ENCODE measurements around the gene DHRS7C. TPM values are rescaled to one million over a fixed set of nuclear protein-coding genes. Genes with fewer than 3 reads are reported as not detected.

DHRS7C gene
- polyA plus RNA-seq, 1 donor (not counting 4 experiments of a cell fraction or from before 2014, with no cell fraction given): not detected

GRCh38 chr17:9726291-9726690 lies 65.1 kb downstream of the DHRS7C start:
- FAIRE-seq (no peak), DNase-seq (ENCODE audit: low read depth, low spot score) (no peak)
- Histone ChIP-seq H3K4me3 (ENCODE audit: control insufficient read depth in 2 of 3, extremely low read depth in 1 of 3, insufficient read depth in 2 of 3, low read depth in 1 of 3, low read length in 3 of 3) (no peak overlapping the region), H3K79me2 (ENCODE audit: control insufficient read depth, insufficient read depth, low read length) (no peaks in the 10 kb centered on the region), H4K20me1 (ENCODE audit: control insufficient read depth, extremely low read depth, insufficient read depth, low read length) (no peaks in the 10 kb centered on the region), H3K9ac (ENCODE audit: control insufficient read depth, extremely low read depth, insufficient read depth, low read length) (no peak overlapping the region), H3K9me1 (ENCODE audit: control insufficient read depth, extremely low read depth, insufficient read depth, low read length) (no peaks in the 10 kb centered on the region), H3K36me3 (ENCODE audit: control insufficient read depth in 2 of 2, extremely low read depth in 1 of 2, insufficient read depth in 2 of 2, low read length in 2 of 2) (peaks cover 6 to 14% of the 10 kb centered on the region in 2 experiments), H3K4me2 (ENCODE audit: control insufficient read depth, extremely low read depth, insufficient read depth, low read depth, low read length) (no peak overlapping the region), H3K27me3 (ENCODE audit: control insufficient read depth, extremely low read depth, insufficient read depth, low read length) (no peaks in the 10 kb centered on the region), H3K27ac (ENCODE audit: control insufficient read depth, insufficient read depth, low read length) (no peak overlapping the region), H2AFZ (ENCODE audit: control insufficient read depth, low read length) (no peak overlapping the region), H3K9me3 (ENCODE audit: control insufficient read depth, low read depth, low read length) (no peaks in the 10 kb centered on the region), H3K4me1 (ENCODE audit: control insufficient read depth, extremely low read depth, insufficient read depth, low read length) (peaks cover 5% of the 10 kb centered on the region)
- no peak for TF ChIP-seq CTCF (optimal IDR thresholded peaks at IDR 0.05 in 1 of 3, IDR thresholded peaks at IDR 0.05 in 1 of 3, conservative IDR thresholded peaks at IDR 0.05 in 1 of 3; ENCODE audit: extremely low read depth in 1 of 3, insufficient read depth in 2 of 3, low read length in 3 of 3)
- no peak for TF ChIP-seq EZH2 (IDR thresholded peaks at IDR 0.05; ENCODE audit: low read length)
- dilution Hi-C loops (cut with MboI; ENCODE audit: extremely low pct_ligation_motif_present, low sequenced_read_pairs): no loop called here

- no peak overlapping the region for H3K4me2 ChIP-seq (ENCODE audit: control insufficient read depth, extremely low read depth, insufficient read depth, low read depth, low read length)
- no peak overlapping the region for H2AFZ ChIP-seq (ENCODE audit: control insufficient read depth, low read length)
- DNase-seq (ENCODE audit: low read depth, low spot score): no peak
- no peak for TF ChIP-seq EZH2 (IDR thresholded peaks at IDR 0.05; ENCODE audit: low read length)
- no peak for TF ChIP-seq CTCF (optimal IDR thresholded peaks at IDR 0.05 in 1 of 3, IDR thresholded peaks at IDR 0.05 in 1 of 3, conservative IDR thresholded peaks at IDR 0.05 in 1 of 3; ENCODE audit: extremely low read depth in 1 of 3, insufficient read depth in 2 of 3, low read length in 3 of 3)
- no peaks in the 10 kb centered on the region for H3K9me1 ChIP-seq (ENCODE audit: control insufficient read depth, extremely low read depth, insufficient read depth, low read length)
- no peak for FAIRE-seq
- peaks cover 5% of the 10 kb centered on the region for H3K4me1 ChIP-seq (ENCODE audit: control insufficient read depth, extremely low read depth, insufficient read depth, low read length)
- no peak overlapping the region for H3K9ac ChIP-seq (ENCODE audit: control insufficient read depth, extremely low read depth, insufficient read depth, low read length)
- H3K27ac ChIP-seq (ENCODE audit: control insufficient read depth, insufficient read depth, low read length): no peak overlapping the region
- no peaks in the 10 kb centered on the region for H3K9me3 ChIP-seq (ENCODE audit: control insufficient read depth, low read depth, low read length)
- H3K27me3 ChIP-seq (ENCODE audit: control insufficient read depth, extremely low read depth, insufficient read depth, low read length): no peaks in the 10 kb centered on the region
- no peak overlapping the region for H3K4me3 ChIP-seq (ENCODE audit: control insufficient read depth in 2 of 3, extremely low read depth in 1 of 3, insufficient read depth in 2 of 3, low read depth in 1 of 3, low read length in 3 of 3)
- peaks cover 6 to 13% of the 10 kb centered on the region in 2 experiments for H3K36me3 ChIP-seq (ENCODE audit: control insufficient read depth in 2 of 2, extremely low read depth in 1 of 2, insufficient read depth in 2 of 2, low read length in 2 of 2)
- dilution Hi-C loops (cut with MboI; ENCODE audit: extremely low pct_ligation_motif_present, low sequenced_read_pairs): no loop called here
- H3K79me2 ChIP-seq (ENCODE audit: control insufficient read depth, insufficient read depth, low read length): no peaks in the 10 kb centered on the region
- H4K20me1 ChIP-seq (ENCODE audit: control insufficient read depth, extremely low read depth, insufficient read depth, low read length): no peaks in the 10 kb centered on the region
These were observed 65.8 kb downstream of the DHRS7C start for GRCh38 chr17:9725575-9725974.

Other genes starting within 250 kb of the DHRS7C start
- 74.0 to 90.3 TPM (median 89.5 TPM) in 3 replicates for gene STX8, start 215.8 kb downstream of the DHRS7C start, polyA plus RNA-seq
- 0.08 TPM in 1 of 3 replicates, not detected in the others for gene CFAP52, start 214.9 kb downstream of the DHRS7C start, polyA plus RNA-seq
- gene USP43, start 146.1 kb downstream of the DHRS7C start, polyA plus RNA-seq: 2.2 to 4.9 TPM (median 2.5 TPM) in 3 replicates
- gene GSG1L2, start 30.5 kb upstream of the DHRS7C start, polyA plus RNA-seq: not detected in 3 replicates
- gene GLP2R, start 34.3 kb upstream of the DHRS7C start, polyA plus RNA-seq: not detected in 3 replicates
- not detected in 3 replicates for gene RCVRN, start 113.7 kb upstream of the DHRS7C start, polyA plus RNA-seq